Stimulated activated CD8-positive, alpha-beta memory T cell treated with anti-CD3 and anti-CD28 coated beads, Interleukin-4, amount 100 ng/mL, for 4 hours (primary cell): ENCODE results near the gene PLAA.

Experiments used
- DNase-seq, 2 donors: peaks; one replicate each; pipeline ENCODE4 v3.0.0-alpha.2; 2020; ENCODE audit warnings: low read depth in 2 of 2, low spot score in 1 of 2

The PLAA gene

DNA sequence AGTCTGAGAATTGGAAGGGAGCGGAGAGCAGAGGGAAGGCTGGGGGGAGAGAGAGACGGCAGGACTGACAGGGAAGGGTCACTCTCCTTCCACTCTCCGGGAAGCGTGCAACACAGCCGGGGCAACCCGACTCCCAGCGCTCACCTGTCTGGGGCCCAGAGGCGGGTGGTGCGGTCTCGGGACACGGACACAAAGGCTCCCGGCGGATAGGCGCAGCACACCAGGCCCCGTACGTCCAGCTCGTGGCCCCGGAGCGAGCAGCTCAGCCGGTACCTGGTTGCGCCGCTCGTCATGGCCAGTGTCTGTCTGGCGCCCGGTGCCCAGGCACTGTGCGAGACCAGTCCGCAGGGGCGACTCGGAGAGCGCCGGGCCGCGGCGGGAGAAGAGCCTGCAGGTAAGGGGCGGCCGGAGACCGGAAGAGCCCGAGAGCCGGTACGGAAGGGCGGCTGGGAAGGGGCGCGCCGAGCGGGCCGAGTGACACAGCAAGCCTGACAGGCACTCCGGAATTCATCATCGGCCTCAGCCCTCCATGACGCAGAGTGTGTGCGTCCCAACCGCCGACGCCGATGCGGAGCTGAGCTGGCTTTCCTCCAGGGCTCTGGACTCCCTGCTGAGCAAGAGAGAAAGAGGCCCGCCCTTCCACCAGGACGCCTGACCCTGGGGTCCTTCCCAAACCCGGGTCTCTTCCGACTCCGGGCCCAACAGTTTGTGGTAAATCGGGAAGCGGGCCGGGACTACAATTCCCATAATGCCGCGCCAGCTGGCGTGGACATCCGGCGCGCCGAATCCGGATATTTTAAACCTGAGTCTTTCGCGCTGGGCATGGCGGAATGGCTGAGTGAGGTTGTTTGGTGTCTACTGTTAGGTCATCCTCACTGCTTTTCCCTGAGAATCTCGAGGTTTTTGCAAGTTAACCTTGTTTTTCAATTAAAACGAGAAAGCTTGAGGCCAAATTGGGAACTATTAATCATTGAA is at the start of gene PLAA:
Gene PLAA (minus strand): TSS at position 490 of the 975 bp plus-strand sequence. CDS start 197 bp downstream, at position 293.
- DNase-seq: peak; percentile 67 to 70

DNA sequence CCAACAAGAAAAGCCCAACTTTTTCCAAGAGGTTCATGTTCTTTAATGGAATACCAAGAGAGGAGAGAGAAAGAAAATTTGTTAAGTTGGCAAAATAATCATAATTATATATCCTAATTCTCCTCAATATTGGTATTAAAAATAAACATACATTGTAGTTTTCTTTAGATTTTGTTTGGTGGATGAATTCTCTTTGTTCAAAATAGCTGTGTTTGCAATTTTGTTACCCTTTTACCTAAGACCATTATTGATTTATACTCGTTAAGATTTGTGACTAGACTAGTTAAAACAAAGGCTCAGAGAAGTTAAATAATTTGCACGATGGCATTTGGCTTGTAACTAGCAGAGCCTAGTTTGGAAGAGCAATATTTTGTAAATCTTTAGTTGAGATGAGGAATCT is 48.8 kb upstream of the PLAA start:
- DNase-seq: no peak

DNA sequence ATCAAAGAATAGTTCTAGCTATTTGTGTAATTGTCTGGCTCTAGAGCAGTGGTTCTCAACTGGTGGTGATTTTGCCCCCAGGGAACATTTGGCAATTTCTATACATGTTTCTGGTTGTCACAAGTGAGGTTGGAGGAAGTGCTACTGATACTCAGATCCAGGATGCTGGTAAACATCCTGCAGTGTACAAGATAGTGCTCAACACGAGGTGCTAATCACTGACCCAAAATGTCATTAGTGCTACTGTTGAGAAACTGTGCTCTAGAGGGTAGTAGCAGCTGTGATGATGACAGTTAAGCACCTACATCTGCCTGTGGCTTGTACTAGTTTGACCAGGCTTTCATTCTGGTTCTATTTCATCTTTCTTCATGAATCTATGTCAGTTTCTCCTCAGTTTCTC is 36.3 kb upstream of the PLAA start:
- DNase-seq: no peak

DNA sequence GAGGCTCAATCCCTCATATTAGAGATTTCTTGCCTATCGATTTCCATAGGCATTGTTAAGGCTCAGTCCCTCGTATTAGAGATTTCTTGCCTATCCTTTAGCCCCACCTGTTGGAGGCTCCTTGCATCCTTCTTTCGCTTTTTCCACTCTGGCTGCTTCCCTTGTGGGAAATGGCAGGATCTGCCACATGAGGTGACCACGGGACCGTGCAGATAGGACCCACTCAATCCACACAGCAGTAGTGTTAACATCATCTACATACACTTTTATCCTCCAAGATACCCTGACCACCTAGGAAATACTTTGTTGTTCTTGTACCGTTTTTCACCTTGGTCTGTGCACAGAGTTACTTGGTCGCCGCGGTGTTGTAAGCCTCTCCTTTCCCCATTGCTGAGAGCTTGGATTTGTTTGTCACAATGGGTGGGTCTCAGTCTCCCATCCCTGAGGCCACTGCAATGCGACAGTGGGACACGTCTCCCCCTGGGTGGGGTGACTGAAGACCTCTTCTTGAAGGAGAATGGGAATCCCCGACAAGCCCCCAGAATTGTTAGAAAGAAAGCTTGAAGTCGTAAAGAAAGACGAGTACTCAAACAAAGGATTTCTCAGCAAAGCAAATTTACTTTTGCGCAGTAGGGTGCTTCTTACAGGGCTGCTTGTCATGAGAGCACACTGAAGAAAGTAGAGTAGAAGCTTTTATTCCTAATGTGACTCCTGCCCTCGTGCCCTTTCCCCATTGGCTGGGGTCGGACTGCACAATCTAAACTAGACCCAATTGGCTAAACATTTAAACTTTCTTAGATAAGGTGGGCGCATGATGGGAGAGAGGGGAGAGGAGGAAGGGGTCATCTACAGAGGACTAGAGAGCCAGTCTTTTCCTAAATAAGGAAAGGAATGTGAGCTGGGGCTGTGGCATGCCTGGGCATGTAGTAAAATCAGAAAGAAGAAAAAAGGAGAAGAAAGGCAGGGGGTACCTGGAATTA is 29.0 kb upstream of the PLAA start:
- no peak for DNase-seq

DNA sequence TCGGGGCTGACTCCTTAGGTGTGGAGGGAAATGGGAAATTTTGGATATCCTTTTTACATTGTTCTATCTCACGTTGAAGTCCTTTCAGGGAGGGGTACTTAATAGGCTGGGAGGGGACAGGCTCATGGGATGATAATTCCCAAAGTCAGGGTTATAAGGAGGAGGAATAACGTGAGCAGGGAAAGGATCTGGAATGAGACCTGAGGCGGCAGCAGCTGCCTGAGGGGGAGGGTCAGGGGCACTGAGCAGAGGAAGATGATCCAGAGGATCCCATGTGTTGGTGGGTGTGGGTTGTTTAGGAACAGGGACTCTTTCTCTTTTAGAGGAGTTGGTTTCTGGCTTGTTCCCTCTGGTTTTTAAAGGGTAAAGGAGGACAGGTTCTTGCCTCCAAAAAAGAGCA is 27.9 kb upstream of the PLAA start:
- DNase-seq: no peak

DNA sequence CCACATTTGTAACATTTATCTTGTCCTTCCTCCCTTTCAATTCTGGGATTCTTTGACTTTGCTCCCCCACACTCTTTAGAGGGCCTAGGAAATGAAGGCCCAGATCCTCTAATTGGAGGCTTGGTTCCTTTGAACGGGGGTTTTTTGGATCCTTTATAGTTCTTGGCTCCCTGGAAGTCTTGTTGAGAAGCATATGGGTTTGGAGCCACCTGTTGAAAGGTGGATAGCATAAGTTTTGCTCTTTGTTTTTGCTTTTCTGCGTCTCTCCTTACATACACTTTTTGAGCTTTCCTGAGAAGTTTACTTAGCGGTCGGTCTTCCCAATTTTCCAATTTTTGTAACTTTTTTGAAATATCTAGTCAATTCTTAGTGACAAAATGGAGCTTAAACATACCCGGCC is 26.9 kb upstream of the PLAA start:
- no peak for DNase-seq

DNA sequence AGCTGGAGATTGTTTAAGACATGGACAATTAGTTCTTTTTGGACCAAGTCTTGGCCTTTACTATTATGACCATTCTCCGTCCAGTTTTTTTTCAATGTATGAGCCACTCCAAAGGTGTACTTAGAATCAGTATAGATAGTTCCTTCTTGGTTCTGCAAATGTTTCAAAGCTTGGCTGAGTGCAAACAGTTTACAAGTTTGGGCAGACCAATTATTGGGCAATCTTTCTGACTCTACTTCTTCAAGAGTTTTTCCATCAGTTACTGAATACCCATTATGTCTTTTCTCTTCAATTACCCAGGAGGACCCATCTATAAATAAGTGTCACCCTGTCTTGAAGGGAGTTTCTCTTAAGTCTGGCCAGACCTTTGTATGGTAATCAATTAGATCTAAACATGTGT is 24.7 kb upstream of the PLAA start:
- no peak for DNase-seq

DNA sequence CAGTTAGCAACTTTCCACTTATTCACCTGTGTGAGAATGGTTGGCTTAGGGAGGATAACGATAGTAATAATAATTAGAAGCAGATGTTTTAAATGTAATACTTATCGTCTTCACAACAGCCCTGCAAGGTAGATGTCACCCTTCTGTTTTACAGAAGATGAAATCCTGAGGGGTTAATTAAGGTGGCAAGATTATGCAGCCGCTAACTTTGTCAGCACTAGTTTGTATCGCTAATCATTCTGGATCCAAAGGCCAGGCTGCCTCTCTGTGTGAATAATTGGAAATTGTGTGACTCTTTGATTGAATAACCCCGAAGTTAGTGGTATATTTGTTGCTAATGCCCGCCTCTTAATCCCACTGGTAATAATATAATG is 9.8 kb upstream of the PLAA start:
- no peak for DNase-seq

DNA sequence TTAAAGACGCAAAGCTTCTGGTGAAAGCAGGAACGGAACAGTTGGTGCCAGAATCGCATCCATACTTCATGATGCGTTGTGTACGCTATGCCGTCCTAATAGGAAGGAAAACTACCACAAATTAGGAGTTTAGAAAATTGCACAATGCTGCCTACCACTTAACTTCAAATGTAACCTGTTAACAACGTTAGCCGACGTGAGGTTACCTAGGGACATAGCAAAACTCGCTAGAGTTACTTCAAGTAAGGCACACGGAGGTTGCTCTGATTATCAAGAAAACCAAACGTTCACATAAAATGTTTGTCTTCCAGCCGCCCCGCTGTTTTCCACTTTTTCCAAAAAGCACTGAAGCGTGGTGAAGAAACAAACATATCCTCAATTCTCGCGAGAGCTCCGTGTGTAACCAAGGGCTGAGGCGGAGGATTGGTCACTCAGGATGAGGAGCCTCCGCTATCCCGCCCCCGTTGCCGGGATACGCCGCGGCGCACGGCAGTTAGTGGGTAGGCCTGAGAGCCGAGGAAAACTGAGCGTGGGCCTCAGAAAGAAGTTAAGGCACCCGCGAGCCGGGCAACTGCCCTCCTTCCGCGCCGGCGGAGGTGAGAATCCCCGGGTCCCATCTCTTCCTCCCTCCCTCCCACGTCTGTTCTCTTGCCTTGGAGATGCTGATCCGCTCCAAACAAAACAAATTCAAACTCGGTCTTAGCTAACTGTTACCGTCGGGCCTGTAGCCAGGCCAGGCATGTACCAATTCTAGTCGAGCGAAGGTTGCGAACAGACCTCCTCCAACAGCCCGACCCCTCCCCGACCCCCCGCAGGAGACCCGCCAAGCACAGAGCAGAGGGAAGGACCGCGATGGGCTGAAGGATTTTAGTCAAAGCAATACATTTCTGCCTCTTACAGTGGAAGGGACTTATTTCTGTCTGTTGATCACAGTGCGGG is 9.1 kb upstream of the PLAA start, which contains the start of gene IFT74:
Gene IFT74 (plus strand): TSS at position 492 of the 939 bp plus-strand sequence. CDS start 5,556 bp downstream, outside the sequence.
- peak; percentile 81 to 89 for DNase-seq

DNA sequence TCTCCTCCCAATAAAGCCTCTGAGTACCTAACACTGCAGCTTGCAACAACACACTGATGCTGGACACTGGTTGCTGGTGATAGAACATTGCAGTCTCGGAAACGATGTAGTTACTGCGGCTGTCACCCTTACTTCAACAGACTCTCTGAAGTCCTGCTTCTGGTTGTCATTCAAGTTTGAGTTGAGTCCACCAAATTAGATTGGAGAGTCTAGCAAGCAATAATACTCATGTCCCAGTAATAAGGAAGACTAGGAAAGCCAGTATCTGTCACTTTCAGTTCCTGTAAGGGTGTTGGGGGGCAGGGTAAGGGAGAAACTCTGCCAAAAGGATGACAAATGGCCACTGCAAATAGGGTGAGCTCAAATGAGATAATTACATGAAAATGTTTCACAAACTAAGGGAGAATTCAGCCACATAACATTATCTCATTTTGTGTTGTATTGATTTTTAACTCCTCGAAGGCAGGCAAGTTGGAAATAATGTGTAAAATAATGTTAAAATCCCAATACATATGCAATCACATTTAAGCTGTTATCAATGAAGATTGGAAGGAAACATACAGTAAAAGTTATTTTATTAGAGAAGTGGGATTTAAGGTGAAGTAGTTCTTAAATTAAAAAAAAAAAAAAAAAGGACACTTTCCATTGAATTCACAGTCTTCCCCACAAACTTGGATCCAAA is 8.3 kb upstream of the PLAA start:
- DNase-seq: no peak

DNA sequence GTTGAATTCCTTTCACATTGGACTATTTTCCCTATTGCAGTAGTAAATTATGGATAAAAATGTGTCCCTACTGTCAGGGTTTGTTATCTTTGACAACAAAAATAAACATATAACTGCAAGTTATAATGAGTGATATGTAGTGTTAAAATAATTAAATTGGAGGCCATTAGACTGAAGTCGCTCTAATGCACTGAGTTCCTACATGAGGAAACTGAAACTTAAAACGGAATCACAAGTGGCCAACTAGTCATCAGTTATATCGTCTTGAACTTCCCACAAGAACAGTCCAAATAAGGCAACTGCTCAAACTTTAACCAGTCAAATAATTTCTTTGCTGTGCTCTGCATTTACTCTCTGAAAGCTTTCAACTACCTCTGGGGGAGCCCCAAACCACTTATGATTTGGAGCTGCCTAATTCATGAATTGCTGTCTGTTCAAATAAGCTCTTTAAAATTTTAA is 7.0 kb upstream of the PLAA start:
- DNase-seq: no peak

DNA sequence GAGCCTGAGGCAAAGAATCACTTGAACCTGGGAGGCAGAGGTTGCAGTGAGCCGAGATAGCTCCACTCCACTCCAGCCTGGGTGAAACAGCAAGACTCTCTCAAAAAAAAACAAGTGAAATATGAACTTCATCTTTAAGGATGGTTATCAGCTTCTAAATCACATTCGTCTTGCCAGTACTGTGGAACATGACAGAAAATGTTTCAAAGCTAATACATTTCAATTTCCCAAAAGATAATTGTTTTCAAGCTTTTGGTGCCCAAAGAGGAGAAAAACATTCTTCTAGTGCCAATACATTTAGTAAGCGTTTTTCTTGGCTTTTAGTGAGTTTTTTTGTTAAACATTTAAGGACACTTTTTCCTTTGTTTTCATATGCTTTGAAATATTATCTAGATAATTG is 4.8 kb upstream of the PLAA start:
- no peak for DNase-seq

DNA sequence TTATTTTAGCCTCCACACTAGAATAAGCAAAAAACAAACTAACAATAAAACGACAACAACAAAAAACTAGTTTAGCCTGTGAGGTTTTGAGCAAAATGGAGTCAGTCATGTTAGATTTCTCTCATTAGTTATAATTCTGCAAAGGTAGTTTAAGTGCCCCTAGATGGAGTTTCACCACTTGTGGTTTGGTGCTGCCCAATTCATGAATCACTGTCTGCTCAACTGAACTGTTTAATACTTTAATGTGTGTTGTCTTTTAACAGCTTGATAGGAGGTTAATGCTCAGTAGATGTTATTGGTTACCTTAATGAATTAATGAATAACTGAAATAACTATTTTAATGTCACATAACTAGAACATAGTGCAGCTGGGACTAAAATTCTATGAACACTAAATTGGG is 3.5 kb upstream of the PLAA start:
- no peak for DNase-seq

DNA sequence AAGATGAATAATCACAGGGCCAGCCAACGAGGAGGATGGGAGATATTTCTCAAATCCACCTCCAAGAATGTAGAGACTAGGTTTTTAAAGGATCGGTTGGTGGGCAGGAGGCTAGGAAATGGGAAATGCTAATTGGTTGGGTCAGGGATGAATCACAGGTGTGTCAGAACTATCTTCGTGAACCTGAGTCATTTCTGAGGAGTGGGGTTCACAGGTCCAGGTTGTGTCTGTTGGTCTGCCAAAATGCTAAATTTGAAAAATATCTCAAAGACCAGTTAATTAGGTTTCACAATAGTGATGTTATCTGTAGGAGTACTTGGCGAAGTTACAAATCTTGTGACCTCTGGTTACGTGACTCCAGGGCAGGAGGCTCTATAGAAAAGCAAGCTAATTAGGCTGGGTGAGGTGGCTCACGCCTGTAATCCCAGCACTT is 2.6 kb upstream of the PLAA start:
- DNase-seq: no peak

DNA sequence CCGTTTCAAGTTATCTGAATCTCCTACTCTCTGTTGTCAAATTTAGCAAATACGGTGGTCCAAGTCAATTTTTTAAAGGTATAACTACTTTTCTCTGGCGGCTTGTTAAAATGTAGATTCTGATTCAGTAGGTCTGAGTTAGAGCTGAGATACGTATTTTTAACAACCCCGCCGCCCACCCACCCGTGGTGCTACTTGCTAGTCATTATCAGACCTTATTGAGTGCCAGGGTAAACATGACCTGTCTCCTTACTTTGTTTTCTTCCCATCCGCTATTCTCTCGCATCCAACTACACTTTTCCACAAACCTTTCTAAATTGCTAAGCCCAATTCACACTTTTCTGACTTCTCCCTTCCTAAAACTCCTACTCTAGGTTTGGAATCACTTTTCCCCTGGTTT is 694 bp upstream of the PLAA start:
- DNase-seq: no peak

DNA sequence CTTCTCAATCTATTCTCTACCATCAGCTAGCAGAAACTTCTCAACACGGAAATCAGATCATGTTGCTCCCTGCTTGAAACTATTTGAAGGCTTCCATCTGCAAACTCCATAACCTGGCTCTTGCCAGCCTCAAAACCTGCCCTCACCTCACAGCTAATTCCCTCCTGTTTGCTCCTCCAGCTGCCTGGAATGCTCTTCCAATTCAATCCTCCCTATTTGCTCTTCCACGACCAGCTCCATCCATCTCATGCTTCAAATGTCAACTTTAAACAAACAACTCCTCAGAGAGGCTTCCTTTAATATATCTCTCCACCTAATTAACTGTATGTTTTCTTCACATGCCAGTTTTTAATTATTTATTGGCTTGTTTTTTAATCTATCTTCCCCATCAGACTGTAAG is 1.5 kb downstream of the PLAA start:
- no peak for DNase-seq

DNA sequence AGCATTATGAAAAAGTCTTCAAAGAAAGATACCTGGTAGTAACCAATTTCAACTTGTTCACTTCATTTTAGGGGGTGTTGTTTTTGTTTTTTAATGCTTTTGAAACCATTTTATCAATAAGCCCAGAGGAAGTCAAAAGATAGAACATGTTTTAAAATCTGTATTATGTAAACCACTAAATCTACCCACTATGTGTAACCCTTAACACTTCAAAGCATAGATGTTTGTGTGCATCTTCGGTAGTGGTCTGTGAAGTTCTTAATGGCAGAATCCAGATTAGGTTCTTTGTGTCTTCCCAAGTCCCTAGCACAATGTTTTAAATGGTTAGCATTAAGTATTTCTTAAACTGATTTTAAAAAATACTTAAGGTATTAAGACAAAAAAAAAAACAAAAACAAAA is 6.3 kb downstream of the PLAA start:
- DNase-seq: no peak

DNA sequence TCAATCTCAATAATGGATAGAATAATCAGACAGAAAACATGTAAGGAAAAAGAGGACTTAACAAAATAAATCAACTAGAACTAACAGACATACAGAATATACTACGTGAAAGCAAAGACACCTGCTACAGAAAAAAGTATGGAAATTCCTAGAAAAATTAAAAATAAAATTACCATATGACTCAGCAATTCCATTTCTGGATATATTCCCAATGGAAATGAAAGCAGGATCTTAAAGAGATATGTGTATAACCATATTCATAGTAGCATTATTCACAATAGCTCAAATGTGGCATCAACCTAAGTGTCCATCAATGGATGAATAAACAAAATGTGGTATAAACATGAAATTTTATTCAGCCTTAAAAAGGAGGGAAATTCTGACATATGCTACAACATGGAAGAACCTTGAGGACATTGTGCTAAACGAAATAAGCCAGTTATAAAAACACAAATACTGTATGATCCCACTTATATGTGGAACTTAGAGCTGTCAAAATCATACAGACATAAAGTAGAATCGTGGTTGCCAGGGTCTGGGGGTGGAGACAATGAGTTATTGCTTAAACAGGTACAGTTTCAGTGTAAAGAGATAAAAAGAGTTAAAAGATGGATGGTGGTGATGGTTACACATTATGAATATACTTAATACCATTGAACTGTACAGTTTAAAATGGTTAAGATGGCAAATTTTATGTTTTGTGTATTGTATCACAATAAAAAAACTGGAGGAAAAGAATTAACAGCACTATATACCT is 6.9 kb downstream of the PLAA start:
- no peak for DNase-seq

DNA sequence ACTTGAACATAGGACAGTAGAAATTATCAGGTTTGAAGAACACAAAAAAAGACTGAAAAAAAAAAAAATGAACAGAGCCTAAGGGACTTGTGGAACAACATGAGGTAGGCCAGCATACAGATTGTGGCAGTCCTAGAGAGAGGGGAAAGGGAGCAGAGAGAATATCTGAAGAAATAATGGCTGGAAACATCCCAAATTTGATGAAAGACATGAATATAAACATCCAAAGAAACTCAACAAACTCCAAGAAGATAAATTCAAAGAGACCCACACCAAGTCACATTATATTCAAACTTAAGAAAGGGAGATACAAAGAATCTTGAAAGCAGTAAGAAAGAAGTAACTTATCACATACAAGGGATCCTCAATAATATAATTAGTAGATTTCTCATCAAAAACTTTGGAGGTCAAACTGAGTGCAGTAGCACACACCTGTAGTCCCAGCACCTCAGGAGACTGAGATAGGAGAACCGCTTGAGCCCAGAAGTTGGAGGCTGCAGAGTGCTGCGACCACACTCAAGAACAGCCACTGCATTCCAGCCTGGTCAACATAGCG is 9.1 kb downstream of the PLAA start:
- DNase-seq: no peak
